HepG2 (cell line): Measurements from ENCODE around the gene TSTD1. TPM values are rescaled to one million over a fixed set of nuclear protein-coding genes. Genes with fewer than 3 reads are reported as not detected.

Experiments
- FUBP1 ChIP-seq: sonication (generic); formaldehyde crosslinking; IDR thresholded peaks from 2 replicates; pipeline ENCODE4 v1.5.1; 2020; ENCODE audit warnings: missing genetic modification reagents, mild to moderate bottlenecking, borderline replicate concordance
- HDAC2 ChIP-seq: sonication (generic); formaldehyde crosslinking; IDR thresholded peaks from 2 replicates; pipeline ENCODE4 v1.4.0; 2020; ENCODE audit warnings: missing genetic modification reagents
- HNRNPLL ChIP-seq: fragments of 200-400 bp; formaldehyde crosslinking; IDR thresholded peaks from 2 replicates; pipeline ENCODE4 v1.6.1; 2017; ENCODE audit warnings: mild to moderate bottlenecking, low read depth, low read length; ENCODE audit not compliant: poor library complexity, severe bottlenecking
- KLF12 ChIP-seq: sonication (generic); formaldehyde crosslinking; IDR thresholded peaks from 2 replicates; pipeline ENCODE4 v1.4.0; 2020; ENCODE audit warnings: missing genetic modification reagents, borderline replicate concordance
- MLXIP ChIP-seq: sonication (generic); formaldehyde crosslinking; IDR thresholded peaks from 2 replicates; pipeline ENCODE4 v1.9.0; 2021; ENCODE audit warnings: missing genetic modification reagents, borderline replicate concordance
- RFX3 ChIP-seq: IDR thresholded peaks from 2 replicates; pipeline ENCODE4 v1.6.1; 2016; ENCODE audit warnings: missing biosample characterization, missing genetic modification reagents
- SRSF4 ChIP-seq: fragments of 200-400 bp; formaldehyde crosslinking; IDR thresholded peaks from one replicate; pipeline ENCODE4 v1.6.1; 2018; ENCODE audit warnings: mild to moderate bottlenecking, low read depth, low read length, moderate library complexity; ENCODE audit not compliant: poor library complexity, severe bottlenecking
- TCF7 ChIP-seq: sonication (generic); IDR thresholded peaks from 2 replicates; pipeline ENCODE4 v1.6.1; 2016; ENCODE audit warnings: antibody characterized with exemption, low read depth
- ZBTB33 ChIP-seq: sonication (generic); formaldehyde crosslinking; IDR thresholded peaks from 2 replicates; pipeline ENCODE4 v1.4.0; 2020; ENCODE audit warnings: missing genetic modification reagents
- ZBTB8A ChIP-seq: sonication (generic); formaldehyde crosslinking; IDR thresholded peaks from 2 replicates; pipeline ENCODE4 v1.4.0; 2020; ENCODE audit warnings: mild to moderate bottlenecking, low read depth, missing genetic modification reagents, borderline replicate concordance
- ZFX ChIP-seq: sonication (generic); formaldehyde crosslinking; IDR thresholded peaks from 2 replicates; pipeline ENCODE4 v1.4.0; 2020; ENCODE audit warnings: mild to moderate bottlenecking, low read depth, missing genetic modification reagents, moderate library complexity
- ZMYM4 ChIP-seq: sonication (generic); formaldehyde crosslinking; IDR thresholded peaks from 2 replicates; pipeline ENCODE4 v1.8.1; 2023; ENCODE audit warnings: mild to moderate bottlenecking, missing genetic modification reagents
- ZNF256 ChIP-seq: sonication (generic); formaldehyde crosslinking; conservative IDR thresholded peaks from 2 replicates; pipeline ENCODE4 v1.4.0; 2020; ENCODE audit warnings: missing genetic modification reagents
- ZNF34 ChIP-seq: sonication (generic); formaldehyde crosslinking; IDR thresholded peaks from 2 replicates; pipeline ENCODE4 v1.4.0; 2020; ENCODE audit warnings: mild to moderate bottlenecking, missing genetic modification reagents, borderline replicate concordance
- ZNF609 ChIP-seq: sonication (generic); formaldehyde crosslinking; IDR thresholded peaks from 2 replicates; pipeline ENCODE4 v1.4.0; 2020; ENCODE audit warnings: mild to moderate bottlenecking, missing genetic modification reagents, borderline replicate concordance
- ZNF792 ChIP-seq: IDR thresholded peaks from 2 replicates; pipeline ENCODE4 v1.6.1; 2016
- ZNF883 ChIP-seq: sonication (generic); formaldehyde crosslinking; IDR thresholded peaks from 2 replicates; pipeline ENCODE4 v1.5.1; 2020; ENCODE audit warnings: mild to moderate bottlenecking, missing genetic modification reagents; ENCODE audit errors: not compliant biosample characterization
- polyA plus RNA-seq, 8 experiments: library from polyadenylated mRNA; depleted of rRNA in 3 of 8; stranded (reverse) in 7 of 8; unstranded in 1 of 8; fragments of >200 nt; fragmentation: Illumina TruSeq in 4 of 8; extraction: Trizol in 4 of 8; gene quantifications; 2 replicates each; pipeline versions ENCODE4 v1.2.1 to v1.2.3, GENCODE V29; 2011 to 2016; ENCODE audit warnings: low read depth in 4 of 8, missing spikeins in 1 of 8, mixed read lengths in 1 of 8; ENCODE audit not compliant: insufficient read depth in 1 of 8
- total RNA-seq, 5 experiments: library from RNA; depleted of rRNA; stranded (reverse); fragments of >200 nt; fragmentation: Illumina TruSeq; extraction: Trizol; gene quantifications; 2 replicates each; pipeline ENCODE4 v1.2.3, GENCODE V29; 2016; ENCODE audit warnings: low read depth in 1 of 5

TSTD1 gene
- total and polyA plus RNA-seq, 2 of the 13 experiments (the other 11 are each of a cell fraction or from before 2014, with no cell fraction given) = 0.15 to 0.31 TPM

- TF ChIP-seq FUBP1 (CRISPR knock-in tag) (0 out of 2 replicates have a peak, but pooled peaks have one; percentile 53), ZNF792 (CRISPR knock-in tag) (peak; percentile 72; the same call in 1 of the 2 replicates), ZBTB8A (CRISPR knock-in tag) (no peak), SRSF4 (no peak), ZFX (peak; percentile 69; the same call in 1 of the 2 replicates), ZNF34 (CRISPR knock-in tag) (peak; percentile 97), TCF7 (no peak), ZBTB33 (CRISPR knock-in tag) (no peak; the same call in 1 of the 2 replicates), MLXIP (CRISPR knock-in tag) (no peak), KLF12 (CRISPR knock-in tag) (no peak), HDAC2 (CRISPR knock-in tag) (peak; percentile 88), ZNF256 (CRISPR knock-in tag) (no peak), RFX3 (CRISPR knock-in tag) (no peak), ZMYM4 (CRISPR knock-in tag) (peak; percentile 93), ZNF609 (CRISPR knock-in tag) (peak; percentile 84), HNRNPLL (no peak), ZNF883 (CRISPR knock-in tag) (peak; percentile 43)
These were observed 25.1 kb downstream of the TSTD1 start (continued) for GRCh38 chr1:161013488-161014230.
